H1 (cell line): ENCODE data around the gene AASDHPPT. TPM values are rescaled to one million over a fixed set of nuclear protein-coding genes. Genes with fewer than 3 reads are reported as not detected.

Source experiments
- RAD21 ChIP-seq, 2 experiments: IDR thresholded peaks in 1 of 2; conservative IDR thresholded peaks in 1 of 2; 2 replicates each; pipeline ENCODE4 v1.6.1; 2011; ENCODE audit warnings: low read depth in 2 of 2, low read length in 2 of 2, improper control_type of control experiment in 1 of 2, inconsistent platforms in 1 of 2, mild to moderate bottlenecking in 1 of 2, moderate library complexity in 1 of 2
- polyA plus RNA-seq, 7 experiments: library from polyadenylated mRNA; depleted of rRNA in 3 of 7; stranded (reverse) in 5 of 7; unstranded in 2 of 7; fragments of >200 nt in 5 of 7; fragments of 200-250 nt in 2 of 7; gene quantifications; 1 replicate in 5 of 7; 2 replicates in 1 of 7; 4 replicates in 1 of 7; pipeline versions ENCODE4 v1.2.1 to v1.2.3, GENCODE V29; 2011 to 2013; ENCODE audit warnings: missing spikeins in 2 of 7, mixed read lengths in 2 of 7
- total RNA-seq: library from RNA; stranded (reverse); fragmentation: NEBNext Ultra II Directional; extraction: Animal tissue kit (Norgen Biotek cat#: 25700); gene quantifications from 2 replicates; pipeline ENCODE4 v1.2.1, GENCODE V29; 2021

The AASDHPPT gene
- total and polyA plus RNA-seq, 2 of the 8 experiments (the other 6 are each of a cell fraction or from before 2014, with no cell fraction given), result 15.7 to 42.2 TPM

DNA sequence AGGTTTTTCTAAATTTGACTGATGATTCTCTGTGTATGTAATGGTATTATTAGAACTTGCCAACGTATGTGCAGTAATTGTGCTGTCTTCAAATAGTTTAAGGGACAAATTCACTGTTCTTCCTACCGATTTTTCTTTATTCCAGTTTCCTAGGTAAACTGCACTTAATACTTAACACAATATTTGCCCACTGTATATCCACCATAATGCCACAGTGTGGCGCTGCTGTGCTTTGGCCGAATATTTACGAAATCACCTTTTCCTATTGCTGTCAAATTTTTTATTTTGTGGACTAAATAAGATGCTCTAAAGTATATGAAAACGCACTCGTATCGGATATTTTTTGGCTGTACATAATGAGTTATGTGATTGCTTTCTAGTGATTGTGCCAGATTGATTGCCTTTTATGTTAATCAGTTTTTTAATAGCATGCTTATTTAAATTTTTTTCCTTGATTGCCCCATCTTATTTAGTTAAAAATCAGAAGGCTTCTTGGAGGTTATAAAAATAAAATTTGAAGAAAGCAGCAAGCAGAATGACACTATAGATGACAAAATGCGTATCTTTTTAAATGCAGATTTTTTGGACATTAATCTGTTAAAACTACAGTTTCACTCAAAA, 10.5 kb downstream of the AASDHPPT start (continued):
- peak; percentile 78 to 80 for TF ChIP-seq RAD21 (IDR thresholded peaks at IDR 0.05 in 1 of 2, conservative IDR thresholded peaks at IDR 0.05 in 1 of 2; ENCODE audit: low read depth in 2 of 2, low read length in 2 of 2)
